ENCODE results near the gene MIS12.

MIS12 gene

GRCh38 chr17:5486206-5487124 lies at the start of gene MIS12:
TSS of gene MIS12 (plus strand) at chr17:5486566. CDS start at chr17:5488863, 2,297 bp downstream.
- peak; percentile 92 for DNase-seq

GRCh38 chr17:5437721-5438317 lies 48.5 kb upstream of the MIS12 start:
- no peak for DNase-seq

- DNase-seq = peak; percentile 78
These were observed 47.5 kb upstream of the MIS12 start, which contains the start of gene C1QBP for GRCh38 chr17:5438716-5439445. TSS of gene C1QBP (minus strand) at chr17:5439155. CDS start at chr17:5439073, 82 bp downstream.

- DNase-seq = no peak
These were observed 47.0 kb upstream of the MIS12 start for GRCh38 chr17:5439446-5439764.

- no peak for DNase-seq
These were observed 42.6 kb upstream of the MIS12 start for GRCh38 chr17:5443728-5444127.

- no peak for DNase-seq
These were observed 42.2 kb upstream of the MIS12 start for GRCh38 chr17:5444209-5444608.

- DNase-seq = no peak
These were observed 39.6 kb upstream of the MIS12 start for GRCh38 chr17:5446786-5447185.

- no peak for DNase-seq
These were observed 21.5 kb upstream of the MIS12 start for GRCh38 chr17:5464717-5465507.

- DNase-seq = no peak
These were observed 20.1 kb upstream of the MIS12 start for GRCh38 chr17:5466295-5466694.

- no peak for DNase-seq
These were observed 18.9 kb upstream of the MIS12 start for GRCh38 chr17:5467416-5467815.

GRCh38 chr17:5468075-5468473 lies 18.3 kb upstream of the MIS12 start:
- DNase-seq = no peak

GRCh38 chr17:5472511-5472910 lies 13.9 kb upstream of the MIS12 start:
- no peak for DNase-seq

GRCh38 chr17:5473906-5474305 lies 12.5 kb upstream of the MIS12 start:
- no peak for DNase-seq

GRCh38 chr17:5478992-5479391 lies 7.4 kb upstream of the MIS12 start:
- no peak for DNase-seq

- no peak for DNase-seq
These were observed 5.4 kb upstream of the MIS12 start for GRCh38 chr17:5480962-5481361.

- DNase-seq = no peak
These were observed 4.9 kb upstream of the MIS12 start for GRCh38 chr17:5481451-5481850.

GRCh38 chr17:5485270-5486205 lies 828 bp upstream of the MIS12 start, which contains the start of gene DERL2:
TSS of gene DERL2 (minus strand) at chr17:5486178. CDS start at chr17:5486161, 17 bp downstream.
- no peak for DNase-seq

- DNase-seq = no peak
These were observed 2.4 kb downstream of the MIS12 start for GRCh38 chr17:5488752-5489151.

- DNase-seq = no peak
These were observed 6.6 kb downstream of the MIS12 start for GRCh38 chr17:5492970-5493369.

- DNase-seq = no peak
These were observed 13.3 kb downstream of the MIS12 start for GRCh38 chr17:5499476-5500231.

GRCh38 chr17:5500247-5500588 lies 13.9 kb downstream of the MIS12 start:
- no peak for DNase-seq

Data from NCI-H2107 (cell line).